Heart left ventricle (tissue), 13 donors: Measurements from ENCODE around the gene G6PC3.

Experiments used
- CTCF ChIP-seq, 12 donors: fragments of 200-600 bp; sonication (generic) in 4 of 12; IDR thresholded peaks; one replicate each; pipeline versions ENCODE4 v1.5.0 to v1.8.0; 2018 to 2022; ENCODE audit warnings: antibody characterized with exemption in 12 of 12, mild to moderate bottlenecking in 5 of 12
- POLR2A ChIP-seq, 2 donors: fragments of 450-650 bp; IDR thresholded peaks; one replicate each; pipeline ENCODE4 v1.6.1; 2017; ENCODE audit warnings: antibody characterized with exemption in 2 of 2, mild to moderate bottlenecking in 2 of 2, moderate library complexity in 2 of 2
- donor health status: ischemic (EF 13 %, LVEDD 7.1; RV severe dilation, severe dysfunction).
- donor health status: DM: no; HTN: yes; CAD: no.
- donor health status: DM: no; HTN: no; CAD: no.
- donor health status: ischemic (EF 25% LVEDD 6.9; RV normal size, moderate dysfunction).
- donor health status: ischemic (EF 25% LVEDD 5.7; RV mildly dilated, moderate dysfunction).
- donor health status: ischemic (EF 35%, LVEDD 5.7; RV mildly dilated, moderate dysfunction).
- donor health status: nonischemic (EF 11% LVEDD 7.7; RV severe dilation, severe dysfunction).
- donor health status: DM: yes; HTN: yes; CAD: no.
- donor health status: PGD.
- donor health status: ischemic (EF 29% LVEDD 5.4; RV normal size, mild dysfunction).
- donor health status: nonischemic (EF 23%, LVEDD 6.1; RV moderate dilation, normal function).

- TF ChIP-seq CTCF (IDR thresholded peaks at IDR 0.05) (no peak), POLR2A (IDR thresholded peaks at IDR 0.05) (no peak)
Measured at GRCh38 chr17:44105941-44106340, 35.4 kb downstream of the G6PC3 start.
